HT1080 (cell line): ENCODE results near the gene RHBDL3. TPM values are rescaled to one million over a fixed set of nuclear protein-coding genes. Genes with fewer than 3 reads are reported as not detected.

Source experiments
- DNase-seq: peaks from one replicate; pipeline ENCODE4 v3.0.0-alpha.2; 2015; ENCODE audit warnings: low read depth
- total RNA-seq: library from RNA; depleted of rRNA; stranded (reverse); fragments of >200 nt; shearing (Covaris generic); gene quantifications from 2 replicates; pipeline ENCODE4 v1.2.3, GENCODE V29; 2014

Gene RHBDL3
- total RNA-seq, 1 experiment from 2014 or later = 0.03 TPM

- DNase-seq = no peak
These were observed 1.0 kb downstream of the RHBDL3 start for GRCh38 chr17:32266389-32267301.

GRCh38 chr17:32267690-32268205 lies 2.1 kb downstream of the RHBDL3 start:
- DNase-seq = no peak

- DNase-seq = no peak
These were observed 3.2 kb downstream of the RHBDL3 start for GRCh38 chr17:32268734-32269288.

GRCh38 chr17:32269377-32269776 lies 3.7 kb downstream of the RHBDL3 start:
- no peak for DNase-seq

GRCh38 chr17:32271844-32272243 lies 6.2 kb downstream of the RHBDL3 start:
- no peak for DNase-seq

GRCh38 chr17:32274101-32274500 lies 8.5 kb downstream of the RHBDL3 start:
- no peak for DNase-seq

GRCh38 chr17:32274643-32275042 lies 9.0 kb downstream of the RHBDL3 start:
- no peak for DNase-seq

GRCh38 chr17:32275060-32276042 lies 9.7 kb downstream of the RHBDL3 start:
- DNase-seq = peak; percentile 93

GRCh38 chr17:32276171-32276601 lies 10.6 kb downstream of the RHBDL3 start:
- no peak for DNase-seq

- no peak for DNase-seq
These were observed 11.7 kb downstream of the RHBDL3 start for GRCh38 chr17:32277284-32277683.

- no peak for DNase-seq
These were observed 13.2 kb downstream of the RHBDL3 start for GRCh38 chr17:32278815-32279214.

GRCh38 chr17:32279891-32280716 lies 14.5 kb downstream of the RHBDL3 start:
- no peak for DNase-seq

GRCh38 chr17:32281011-32281451 lies 15.4 kb downstream of the RHBDL3 start:
- no peak for DNase-seq

GRCh38 chr17:32283745-32284201 lies 18.1 kb downstream of the RHBDL3 start:
- peak; percentile 36 for DNase-seq

- no peak for DNase-seq
These were observed 19.7 kb downstream of the RHBDL3 start for GRCh38 chr17:32285306-32285705.

GRCh38 chr17:32285746-32286517 lies 20.3 kb downstream of the RHBDL3 start:
- no peak for DNase-seq

- no peak for DNase-seq
These were observed 20.9 kb downstream of the RHBDL3 start for GRCh38 chr17:32286518-32286900.

GRCh38 chr17:32287804-32288511 lies 22.3 kb downstream of the RHBDL3 start:
- DNase-seq = no peak

- no peak for DNase-seq
These were observed 23.0 kb downstream of the RHBDL3 start for GRCh38 chr17:32288615-32289014.
